Stomach (tissue), 4 donors: Measurements from ENCODE around the gene SRP68.

ENCODE experiments used
- EP300 ChIP-seq: sonication (generic); formaldehyde crosslinking; IDR thresholded peaks from one replicate; pipeline ENCODE4 v1.6.1; 2017; ENCODE audit warnings: antibody characterized with exemption
- POLR2A ChIP-seq, 4 donors: fragments of 450-650 bp; IDR thresholded peaks; one replicate each; pipeline ENCODE4 v1.6.1; 2016; ENCODE audit warnings: antibody characterized with exemption in 4 of 4, control low read depth in 2 of 4, mild to moderate bottlenecking in 1 of 4, moderate library complexity in 1 of 4
- POLR2AphosphoS5 ChIP-seq, 3 donors: sonication (generic); formaldehyde crosslinking; IDR thresholded peaks; one replicate each; pipeline ENCODE4 v1.6.1; 2016; ENCODE audit warnings: antibody characterized with exemption in 3 of 3
- TF ChIP-seq, protein P1 (sequence below), 7 experiments: fragments of 450-650 bp in 4 of 7; fragments of 200-600 bp in 3 of 7; sonication (generic) in 3 of 7; IDR thresholded peaks; one replicate each; pipeline ENCODE4 v1.5.1; 2016 to 2019; ENCODE audit warnings: antibody characterized with exemption in 7 of 7, control low read depth in 2 of 7, mild to moderate bottlenecking in 1 of 7

DNA sequence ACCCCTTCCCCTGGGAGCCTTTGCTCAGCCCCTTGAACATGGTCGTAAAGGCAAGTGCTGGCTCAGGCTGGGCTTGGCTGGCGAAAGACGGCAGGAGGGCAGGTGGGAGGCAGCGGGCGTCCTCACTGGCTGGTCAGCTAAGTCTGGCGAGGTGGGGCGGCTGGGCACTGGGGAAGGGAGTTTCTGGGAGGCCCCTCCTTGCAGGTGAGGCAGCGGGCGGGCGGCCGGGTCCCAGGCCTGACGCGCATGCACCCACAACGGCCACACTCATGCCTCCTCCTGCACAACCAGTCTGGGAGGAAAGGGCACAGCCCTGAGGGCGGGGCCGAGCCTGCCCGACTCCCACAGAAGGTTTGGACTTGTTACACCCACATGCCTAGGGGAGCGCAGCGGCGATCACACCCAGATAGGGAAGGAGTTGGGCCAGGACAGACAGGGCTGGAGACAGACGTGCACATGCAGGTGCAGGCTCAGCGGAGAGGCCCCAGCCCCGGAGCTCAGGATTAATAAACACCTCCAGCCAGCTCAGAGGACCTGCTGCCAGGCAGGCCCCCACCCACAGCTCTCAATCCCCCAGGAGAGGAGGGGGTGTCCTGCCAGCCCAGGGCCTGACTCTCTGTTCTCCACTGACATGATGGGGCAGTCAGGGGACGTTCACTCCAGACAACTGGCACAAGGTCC, 45.0 kb downstream of the SRP68 start, which contains the start of gene EVPL:
- TF ChIP-seq, protein P1, sequence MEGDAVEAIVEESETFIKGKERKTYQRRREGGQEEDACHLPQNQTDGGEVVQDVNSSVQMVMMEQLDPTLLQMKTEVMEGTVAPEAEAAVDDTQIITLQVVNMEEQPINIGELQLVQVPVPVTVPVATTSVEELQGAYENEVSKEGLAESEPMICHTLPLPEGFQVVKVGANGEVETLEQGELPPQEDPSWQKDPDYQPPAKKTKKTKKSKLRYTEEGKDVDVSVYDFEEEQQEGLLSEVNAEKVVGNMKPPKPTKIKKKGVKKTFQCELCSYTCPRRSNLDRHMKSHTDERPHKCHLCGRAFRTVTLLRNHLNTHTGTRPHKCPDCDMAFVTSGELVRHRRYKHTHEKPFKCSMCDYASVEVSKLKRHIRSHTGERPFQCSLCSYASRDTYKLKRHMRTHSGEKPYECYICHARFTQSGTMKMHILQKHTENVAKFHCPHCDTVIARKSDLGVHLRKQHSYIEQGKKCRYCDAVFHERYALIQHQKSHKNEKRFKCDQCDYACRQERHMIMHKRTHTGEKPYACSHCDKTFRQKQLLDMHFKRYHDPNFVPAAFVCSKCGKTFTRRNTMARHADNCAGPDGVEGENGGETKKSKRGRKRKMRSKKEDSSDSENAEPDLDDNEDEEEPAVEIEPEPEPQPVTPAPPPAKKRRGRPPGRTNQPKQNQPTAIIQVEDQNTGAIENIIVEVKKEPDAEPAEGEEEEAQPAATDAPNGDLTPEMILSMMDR (IDR thresholded peaks at IDR 0.05), result no peak
- TF ChIP-seq POLR2A (IDR thresholded peaks at IDR 0.05) (no peak), EP300 (no peak), POLR2AphosphoS5 (IDR thresholded peaks at IDR 0.05) (peak in 1 of 3 donors; percentile 56)
